Stimulated activated CD4-positive, alpha-beta T cell treated with anti-CD3 and anti-CD28 coated beads, Interleukin-12 subunit alpha, Interleukin-12 subunit beta, amount 100 ng/mL, for 4 hours (primary cell): ENCODE results near the gene IKBIP.
"Not testable (repeated sequence)": the region's sequence is repeated elsewhere in the genome, so short reads cannot be mapped to it uniquely, and the experiment has no call there.

Experiments
- DNase-seq: peaks from one replicate; pipeline ENCODE4 v3.0.0-alpha.2; 2020

IKBIP gene

DNA sequence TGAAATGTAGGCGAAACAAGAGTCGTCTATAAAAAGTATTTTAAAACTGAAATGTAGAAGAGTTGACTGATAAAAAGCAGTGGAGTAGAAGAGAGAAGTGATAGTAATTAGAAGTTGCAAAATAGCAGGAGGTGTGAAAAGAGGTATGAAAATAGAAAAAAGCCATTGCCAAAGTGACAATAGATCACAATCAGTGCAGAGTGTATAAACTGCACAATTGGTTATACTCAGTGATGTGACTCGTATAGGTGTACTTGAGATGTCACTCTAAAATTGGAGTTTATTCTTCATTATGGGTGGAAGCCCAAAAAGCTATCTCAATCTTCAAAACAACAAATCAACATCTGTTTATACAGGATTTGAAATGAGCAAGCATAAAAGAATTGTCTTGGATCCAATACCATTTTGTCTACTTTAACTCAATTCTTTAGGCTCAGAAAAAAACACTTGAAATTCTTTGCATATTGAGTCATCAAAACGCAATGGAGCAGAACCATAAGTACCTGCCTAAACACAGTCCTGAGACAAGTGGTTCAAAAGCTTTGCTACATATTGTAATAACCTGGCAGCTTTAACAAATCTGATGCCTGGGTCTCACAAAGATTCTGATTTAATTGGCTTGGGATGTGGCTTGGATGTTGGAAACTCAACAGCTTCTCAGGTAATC is 8.8 kb downstream of the IKBIP start:
- no peak for DNase-seq

DNA sequence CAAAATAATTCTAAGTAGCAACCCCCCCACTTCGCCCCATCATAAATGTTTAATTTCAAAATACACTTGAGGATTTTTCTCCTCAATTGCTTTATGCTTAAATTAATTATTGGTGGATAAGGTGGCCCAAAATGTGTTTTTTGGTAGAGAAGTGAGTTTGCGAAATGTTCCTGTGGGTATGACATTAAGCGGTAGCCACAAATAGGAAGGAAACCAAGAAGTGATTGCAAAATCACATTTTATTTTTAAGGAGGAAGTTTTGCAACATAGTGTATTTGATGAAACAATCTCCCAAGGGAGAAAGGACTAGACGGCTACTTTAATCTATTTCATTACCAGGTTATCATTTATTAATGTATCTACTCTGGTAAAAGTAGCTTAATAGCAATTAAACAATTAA is 25.6 kb downstream of the IKBIP start:
- no peak for DNase-seq

DNA sequence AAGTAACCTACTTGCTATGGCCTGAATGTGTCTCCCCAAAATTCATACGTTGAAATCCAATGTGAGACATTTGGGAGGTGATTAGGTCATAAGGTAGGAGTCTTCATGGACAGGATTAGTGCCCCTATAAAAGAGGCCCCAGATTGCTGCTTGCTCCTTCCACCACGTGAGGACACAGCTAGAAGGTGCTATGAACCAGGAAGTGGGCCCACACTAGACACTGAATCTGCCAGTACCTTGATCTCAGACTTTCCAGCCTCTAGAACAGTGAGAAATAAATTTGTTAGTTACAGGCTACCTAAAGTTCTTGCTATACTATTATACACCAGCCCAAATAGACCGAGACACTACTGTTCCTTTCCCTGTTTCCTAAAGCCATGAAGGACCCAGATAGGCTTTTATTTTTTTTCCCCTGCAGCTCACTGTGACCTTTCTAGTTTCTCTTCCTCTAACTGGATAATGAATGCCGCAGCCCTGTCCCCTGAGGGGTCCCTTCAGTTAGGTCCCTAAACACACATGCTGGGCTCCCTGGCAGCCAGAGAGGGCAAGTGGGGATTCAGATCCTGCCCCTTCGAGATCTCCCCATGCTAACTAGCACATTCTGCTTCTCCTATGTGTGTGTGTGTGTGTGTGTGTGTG is 31.8 kb downstream of the IKBIP start:
- DNase-seq = no peak

- no peak for DNase-seq
These were observed 34.0 kb downstream of the IKBIP start for GRCh38 chr12:98610596-98610995.

GRCh38 chr12:98606359-98606988 is 38.1 kb downstream of the IKBIP start:
- no peak for DNase-seq

GRCh38 chr12:98601924-98602323 is 42.7 kb downstream of the IKBIP start:
- DNase-seq = no peak

GRCh38 chr12:98597313-98597712 is 47.3 kb downstream of the IKBIP start:
- not testable (repeated sequence) for DNase-seq

DNA sequence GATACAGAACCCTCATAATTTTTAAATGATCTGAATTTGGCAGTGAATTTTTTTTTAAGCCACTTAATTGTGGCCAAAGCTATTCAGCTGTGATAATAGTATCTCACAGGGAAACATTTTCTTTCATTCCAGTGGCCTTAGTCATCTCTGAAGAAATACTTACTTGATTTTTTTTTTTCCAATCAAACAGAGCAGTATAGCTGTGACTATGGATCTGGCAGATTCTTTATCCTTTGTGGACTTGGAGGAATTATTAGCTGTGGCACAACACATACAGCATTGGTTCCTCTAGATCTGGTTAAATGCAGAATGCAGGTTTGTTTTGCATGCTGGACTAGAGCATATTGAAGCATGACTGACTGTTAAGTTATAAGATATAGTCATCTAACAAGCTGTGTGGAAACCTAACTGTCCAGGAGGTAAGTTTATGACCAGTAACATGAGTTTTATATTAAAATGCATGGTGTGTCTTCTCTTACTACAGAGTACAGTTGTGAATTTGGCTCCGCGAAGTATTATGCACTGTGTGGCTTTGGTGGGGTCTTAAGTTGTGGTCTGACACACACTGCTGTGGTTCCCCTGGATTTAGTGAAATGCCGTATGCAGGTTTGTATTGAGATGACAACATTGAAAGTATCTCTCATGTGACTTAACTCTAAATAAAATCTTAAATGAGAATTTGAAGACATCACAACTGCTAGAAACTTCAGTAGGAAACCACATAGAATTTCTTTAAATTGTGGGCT is 49.2 kb downstream of the IKBIP start:
- DNase-seq = no peak

DNA sequence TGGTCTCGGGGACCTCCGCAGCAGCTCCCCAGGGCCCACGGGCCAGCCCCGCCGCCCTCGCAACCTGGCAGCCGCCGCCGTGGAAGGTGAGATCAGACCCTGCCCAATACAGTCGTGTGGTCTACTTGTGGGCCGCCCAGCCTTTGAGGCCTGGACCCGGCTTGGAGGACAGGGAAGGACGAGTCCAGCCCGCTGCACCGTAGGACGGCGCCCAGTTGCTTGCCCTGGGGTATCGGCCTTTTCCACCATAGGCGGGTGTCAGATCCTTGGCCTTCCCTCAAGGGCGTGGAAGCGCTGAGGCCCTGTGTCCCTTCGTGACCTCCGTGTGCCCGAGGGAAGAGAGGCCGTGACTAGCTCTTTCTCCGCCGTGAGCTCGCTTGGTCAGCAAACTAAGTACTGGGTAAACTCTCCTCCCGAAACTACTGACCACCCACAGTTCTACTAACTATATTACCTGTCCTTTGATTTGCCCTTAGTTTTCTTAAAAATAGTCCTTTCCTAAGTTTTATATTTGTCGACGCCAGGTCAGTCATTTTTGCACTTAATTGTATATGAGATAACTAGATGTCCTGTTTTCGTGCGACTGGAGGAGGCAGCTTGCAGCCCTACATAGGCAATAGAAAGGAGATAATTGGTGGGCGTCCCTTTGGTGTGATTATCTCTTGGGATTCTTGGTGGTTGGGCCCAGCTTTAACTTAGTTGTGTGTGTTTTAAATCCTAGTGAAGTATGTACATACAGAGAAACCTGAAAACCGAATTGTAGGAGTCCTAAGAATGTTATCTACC is 50.3 kb downstream of the IKBIP start:
- DNase-seq = no peak

GRCh38 chr12:98593351-98594049 is 51.1 kb downstream of the IKBIP start, which contains the start of gene SLC25A3:
Gene SLC25A3, plus strand, starts transcription at chr12:98593686. Its CDS starts 293 bp downstream, at chr12:98593979.
- peak; percentile 93 for DNase-seq

DNA sequence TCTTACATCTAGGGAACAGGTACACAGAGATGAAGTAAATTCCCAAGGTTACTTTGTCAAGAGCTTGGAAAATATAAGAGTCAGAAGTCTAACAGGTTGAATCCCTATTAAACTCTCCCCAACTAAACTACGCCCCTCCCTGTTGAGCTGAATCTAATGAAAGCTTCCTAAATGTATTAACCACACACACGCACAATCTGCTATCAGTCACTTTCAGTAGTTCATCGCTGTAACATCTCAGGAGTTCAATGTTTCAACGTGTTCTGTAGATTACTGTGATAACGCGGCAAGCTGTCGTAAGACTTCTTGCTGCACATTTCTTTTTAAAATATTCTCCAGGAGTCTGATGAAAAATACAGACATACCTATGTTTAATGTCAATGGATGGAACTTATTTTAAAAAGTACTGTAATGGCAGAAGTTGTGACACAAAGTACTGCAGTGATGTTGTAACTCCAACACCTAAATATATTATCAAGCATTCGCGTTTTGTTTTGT is 51.7 kb downstream of the IKBIP start:
- no peak for DNase-seq

DNA sequence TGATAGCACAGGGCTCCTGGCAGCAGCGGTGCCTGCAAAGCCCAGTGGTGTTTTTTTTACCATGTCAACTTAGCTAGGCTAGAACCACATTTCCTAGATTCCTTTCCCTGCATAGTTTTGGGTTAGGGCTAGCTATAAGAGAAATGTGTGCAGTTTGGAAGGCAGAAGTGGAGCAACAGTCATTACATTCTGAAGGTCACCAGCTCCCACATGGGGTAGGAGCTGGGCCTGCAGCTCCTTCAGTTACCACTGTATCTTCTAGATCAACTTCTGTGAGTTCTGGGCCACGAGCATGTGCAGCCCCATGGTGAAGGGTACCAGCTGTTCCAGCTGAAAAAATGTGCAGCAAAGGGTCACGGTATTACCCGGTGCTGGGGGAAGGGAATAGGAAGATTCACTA is 53.4 kb downstream of the IKBIP start:
- DNase-seq = no peak

- DNase-seq = no peak
These were observed 57.5 kb downstream of the IKBIP start for GRCh38 chr12:98587084-98587483.

GRCh38 chr12:98582093-98582492 is 62.5 kb downstream of the IKBIP start:
- DNase-seq = no peak

- DNase-seq = no peak
These were observed 63.5 kb downstream of the IKBIP start for GRCh38 chr12:98581101-98581500.

DNA sequence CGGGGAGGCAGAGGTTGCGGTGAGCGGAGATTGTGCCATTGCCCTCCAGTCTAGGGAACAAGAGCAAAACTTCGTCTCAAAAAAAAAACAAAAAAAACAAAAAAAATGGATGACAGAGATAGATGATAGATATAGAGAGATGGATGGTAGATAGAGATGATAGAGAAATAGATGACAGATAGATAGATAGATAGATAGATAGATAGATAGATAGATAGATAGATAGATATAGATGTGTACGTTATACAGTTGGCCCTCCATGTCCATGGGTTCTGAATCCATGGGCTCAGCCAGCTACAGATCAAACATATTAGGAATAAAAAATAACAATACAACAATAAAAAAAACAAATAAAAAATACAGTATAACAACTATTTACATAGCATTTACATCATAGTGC is 63.9 kb downstream of the IKBIP start:
- no peak for DNase-seq

DNA sequence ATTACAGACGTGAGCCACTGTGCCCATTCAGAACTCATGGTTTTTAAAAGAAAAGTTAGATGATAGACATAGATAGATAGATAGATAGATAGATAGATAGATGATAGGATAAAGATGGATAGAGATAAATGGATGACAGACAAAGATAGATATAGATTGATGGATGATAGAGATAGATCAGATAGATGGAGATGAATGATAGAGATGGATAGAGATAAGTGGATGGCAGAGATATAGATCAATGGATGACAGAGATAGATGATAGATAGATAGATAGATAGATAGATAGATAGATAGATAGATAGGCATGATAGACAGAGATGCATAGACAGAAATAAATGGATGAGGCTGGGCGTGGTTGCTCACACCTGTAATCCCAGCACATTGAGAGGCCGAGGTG is 64.8 kb downstream of the IKBIP start:
- DNase-seq = no peak

DNA sequence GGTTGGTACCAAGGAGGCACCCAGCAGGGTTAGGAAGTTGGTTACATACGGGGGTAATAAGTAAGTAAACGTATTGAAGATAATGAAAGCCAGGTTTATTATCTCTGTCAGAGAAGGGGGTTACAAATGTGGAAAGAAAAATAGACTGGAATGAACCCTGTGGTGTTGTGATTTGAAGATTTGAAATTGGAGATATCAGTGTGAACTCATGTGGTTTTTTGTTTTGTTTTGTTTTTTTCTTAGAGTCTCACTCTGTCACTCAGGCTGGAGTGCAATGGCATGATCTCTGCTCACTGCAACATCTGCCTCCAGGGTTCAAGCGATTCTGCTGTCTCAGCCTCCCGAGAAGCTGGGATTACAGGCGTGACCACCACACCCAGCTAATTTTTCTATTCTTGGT is 65.2 kb downstream of the IKBIP start:
- DNase-seq = no peak

GRCh38 chr12:98578821-98579220 is 65.8 kb downstream of the IKBIP start:
- no peak for DNase-seq

DNA sequence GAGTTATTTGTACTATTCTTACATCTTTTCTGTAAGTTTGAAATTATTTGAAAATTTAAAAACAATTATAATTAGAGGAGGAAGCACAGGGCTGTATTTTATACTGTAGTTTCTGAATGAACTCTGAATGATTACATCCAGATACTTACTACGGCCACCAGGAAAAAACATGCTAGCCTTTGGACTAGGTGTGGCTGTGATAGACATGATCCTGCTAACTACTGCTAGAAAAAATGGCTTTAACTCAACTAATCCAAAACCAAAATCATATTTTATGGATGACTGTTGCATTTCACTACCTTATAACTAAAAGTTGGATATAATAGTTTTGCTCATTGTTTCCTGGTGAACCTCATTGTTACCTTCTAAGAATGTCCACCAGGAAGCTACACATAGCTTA is 66.2 kb downstream of the IKBIP start:
- no peak for DNase-seq

GRCh38 chr12:98576795-98577194 is 67.8 kb downstream of the IKBIP start:
- not testable (repeated sequence) for DNase-seq

DNA sequence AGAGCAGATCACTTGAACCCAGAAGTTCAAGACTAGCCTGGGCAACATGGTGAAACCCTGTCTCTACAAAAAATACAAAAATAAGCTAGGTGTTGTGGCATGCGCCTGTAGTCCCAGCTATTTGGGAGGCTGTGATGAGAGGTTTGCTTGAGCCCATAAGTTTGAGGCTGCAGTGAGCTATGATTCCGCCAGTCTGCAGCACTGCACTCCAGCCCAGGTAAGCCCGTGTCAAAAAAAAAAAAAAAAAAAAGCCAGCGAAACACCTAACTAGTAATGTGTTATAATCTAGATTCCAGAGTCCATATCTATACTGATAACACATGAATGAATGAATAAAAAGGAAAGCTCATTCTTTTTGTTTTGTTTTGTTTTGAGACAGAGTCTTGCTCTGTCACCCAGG is 69.6 kb downstream of the IKBIP start:
- DNase-seq = no peak
